HFFc6 (cell line): ENCODE results near the gene ITSN2. TPM values are rescaled to one million over a fixed set of nuclear protein-coding genes. Genes with fewer than 3 reads are reported as not detected.

ENCODE experiments used
- DNase-seq: peaks from one replicate; pipeline ENCODE4 v3.0.0-alpha.2; 2018
- H3K27ac Mint-ChIP-seq: 2 replicates; pipeline ENCODE4 v1.8.0; 2020; ENCODE audit warnings: mild to moderate bottlenecking, mixed read lengths
- H3K27me3 Mint-ChIP-seq: 2 replicates; pipeline ENCODE4 v1.8.0; 2021; ENCODE audit warnings: mild to moderate bottlenecking, moderate library complexity, mixed read lengths; ENCODE audit not compliant: insufficient read depth
- H3K36me3 Mint-ChIP-seq: 2 replicates; pipeline ENCODE4 v1.8.0; 2021; ENCODE audit warnings: low read depth, mixed read lengths
- H3K4me1 Mint-ChIP-seq: 2 replicates; pipeline ENCODE4 v1.8.0; 2020; ENCODE audit warnings: low read depth, mixed read lengths
- H3K4me3 Mint-ChIP-seq: 2 replicates; pipeline ENCODE4 v1.8.0; 2020; ENCODE audit warnings: mild to moderate bottlenecking, moderate library complexity, mixed read lengths
- H3K9me3 Mint-ChIP-seq: 2 replicates; pipeline ENCODE4 v1.8.0; 2020; ENCODE audit warnings: mild to moderate bottlenecking, mixed read lengths
- total RNA-seq, 6 experiments: library from RNA; stranded (reverse); fragmentation: NEBNext Ultra II Directional; extraction: Animal tissue kit (Norgen Biotek cat#: 25700); gene quantifications; 2 replicates in 1 of 6; 3 replicates in 5 of 6; pipeline ENCODE4 v1.2.3, GENCODE V29; 2021
- TF ChIP-seq, protein P1 (sequence below): fragments of 200-600 bp; sonication (generic); IDR thresholded peaks from 2 replicates; pipeline ENCODE4 v1.5.0; 2021; ENCODE audit warnings: antibody characterized with exemption, mild to moderate bottlenecking

ITSN2 gene
- total RNA-seq, 6 experiments from 2014 or later, result 26.2 to 32.3 (median 29.5) TPM

DNA sequence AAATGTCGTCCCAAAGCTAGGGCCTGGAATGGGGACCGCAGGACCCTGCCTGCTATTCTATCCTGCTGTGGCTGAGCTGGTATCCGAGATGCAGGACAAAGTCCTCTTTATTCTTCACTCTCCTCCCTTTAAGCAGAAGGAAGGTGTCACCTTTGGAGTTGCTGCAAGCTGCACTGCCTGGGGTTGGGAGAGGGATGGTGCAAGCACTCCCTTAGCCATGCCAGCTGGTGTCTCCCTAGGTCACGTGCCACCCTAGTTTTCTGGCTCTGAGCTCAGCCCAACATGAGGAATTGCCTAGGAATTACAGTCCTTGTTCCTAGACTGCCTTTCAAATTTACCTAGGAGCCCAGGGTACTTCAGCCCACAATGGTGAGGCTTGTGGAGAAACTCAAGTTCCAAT, 206.9 kb downstream of the ITSN2 start:
- no peak overlapping the region for H3K4me3 Mint-ChIP-seq
- peaks cover 5% of the 10 kb centered on the region; the same call in 1 of the 2 replicates for H3K9me3 Mint-ChIP-seq
- peaks cover 9% of the 10 kb centered on the region for H3K36me3 Mint-ChIP-seq
- TF ChIP-seq, protein P1, sequence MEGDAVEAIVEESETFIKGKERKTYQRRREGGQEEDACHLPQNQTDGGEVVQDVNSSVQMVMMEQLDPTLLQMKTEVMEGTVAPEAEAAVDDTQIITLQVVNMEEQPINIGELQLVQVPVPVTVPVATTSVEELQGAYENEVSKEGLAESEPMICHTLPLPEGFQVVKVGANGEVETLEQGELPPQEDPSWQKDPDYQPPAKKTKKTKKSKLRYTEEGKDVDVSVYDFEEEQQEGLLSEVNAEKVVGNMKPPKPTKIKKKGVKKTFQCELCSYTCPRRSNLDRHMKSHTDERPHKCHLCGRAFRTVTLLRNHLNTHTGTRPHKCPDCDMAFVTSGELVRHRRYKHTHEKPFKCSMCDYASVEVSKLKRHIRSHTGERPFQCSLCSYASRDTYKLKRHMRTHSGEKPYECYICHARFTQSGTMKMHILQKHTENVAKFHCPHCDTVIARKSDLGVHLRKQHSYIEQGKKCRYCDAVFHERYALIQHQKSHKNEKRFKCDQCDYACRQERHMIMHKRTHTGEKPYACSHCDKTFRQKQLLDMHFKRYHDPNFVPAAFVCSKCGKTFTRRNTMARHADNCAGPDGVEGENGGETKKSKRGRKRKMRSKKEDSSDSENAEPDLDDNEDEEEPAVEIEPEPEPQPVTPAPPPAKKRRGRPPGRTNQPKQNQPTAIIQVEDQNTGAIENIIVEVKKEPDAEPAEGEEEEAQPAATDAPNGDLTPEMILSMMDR, result no peak
- no peaks in the 10 kb centered on the region for H3K4me1 Mint-ChIP-seq
- H3K27me3 Mint-ChIP-seq, result peaks cover 1% of the 10 kb centered on the region
- no peak overlapping the region for H3K27ac Mint-ChIP-seq
- no peak for DNase-seq

Other genes with a start within 250 kb of the ITSN2 start
- 1 to 10 TPM in 1 of 6 experiments, under 1 TPM in 5; 0.64 to 1.1 (median 0.90) TPM for gene PFN4, start 237.2 kb downstream of the ITSN2 start, total RNA-seq
- 10 to 100 TPM in 1 of 6 experiments, 1 to 10 TPM in 5; 8.3 to 11.8 (median 8.9) TPM for gene FAM228B, start 237.1 kb downstream of the ITSN2 start, total RNA-seq
- gene FAM228A, start 185.5 kb downstream of the ITSN2 start, total RNA-seq, result not detected
- gene NCOA1, start 130.7 kb upstream of the ITSN2 start, total RNA-seq, result 10 to 100 TPM in 4 of 6 experiments, 1 to 10 TPM in 2; 8.6 to 11.2 (median 10.7) TPM